COLO668 (cell line): ENCODE data around the gene PRXL2C.
A peak's percentile ranks its signal among the peaks of the same experiment; 100 is the strongest.

Source experiments
- DNase-seq: peaks from one replicate; lab custom pipeline; 2025; ENCODE audit not compliant: unreplicated experiment; lab: John Stamatoyannopoulos, UW

Gene PRXL2C

GRCh38 chr9:96612966-96613589, 42.0 kb downstream of the PRXL2C start:
- no peak for DNase-seq

GRCh38 chr9:96612105-96612965, 42.8 kb downstream of the PRXL2C start:
- peak; percentile 80 for DNase-seq

GRCh38 chr9:96611302-96611701, 43.8 kb downstream of the PRXL2C start:
- DNase-seq = no peak

- DNase-seq = no peak
These were observed 45.4 kb downstream of the PRXL2C start for GRCh38 chr9:96609732-96610131.

GRCh38 chr9:96607971-96608370, 47.1 kb downstream of the PRXL2C start:
- DNase-seq = no peak

GRCh38 chr9:96605328-96605727, 49.8 kb downstream of the PRXL2C start:
- DNase-seq = no peak

GRCh38 chr9:96604004-96604319, 51.2 kb downstream of the PRXL2C start:
- no peak for DNase-seq

GRCh38 chr9:96603305-96604003, 51.7 kb downstream of the PRXL2C start:
- DNase-seq = no peak

- no peak for DNase-seq
These were observed 55.8 kb downstream of the PRXL2C start for GRCh38 chr9:96599298-96599697.

GRCh38 chr9:96596601-96597111, 58.5 kb downstream of the PRXL2C start:
- DNase-seq = no peak
